ENCODE results near the gene NUDT3.

Gene NUDT3

GRCh38 chr6:34318499-34319470 is 73.7 kb downstream of the NUDT3 start:
- TF ChIP-seq EP300 (IDR thresholded peaks at IDR 0.05; ENCODE audit: borderline replicate concordance) = no peak
- no peak for TF ChIP-seq YY1 (IDR thresholded peaks at IDR 0.05; ENCODE audit: low read depth)
- no peak for TF ChIP-seq FOXM1 (IDR thresholded peaks at IDR 0.05; ENCODE audit: borderline replicate concordance, low read depth)
- no peak for TF ChIP-seq TAF1 (IDR thresholded peaks at IDR 0.05; ENCODE audit: low read depth)
- no peak for TF ChIP-seq NFIC (IDR thresholded peaks at IDR 0.05)
- no peak for TF ChIP-seq TCF12 (IDR thresholded peaks at IDR 0.05; ENCODE audit: low read depth)
- no peak for TF ChIP-seq ZBTB7A (IDR thresholded peaks at IDR 0.05; ENCODE audit: low read depth)
- no peak for TF ChIP-seq USF1 (IDR thresholded peaks at IDR 0.05)
- TF ChIP-seq RAD21 (IDR thresholded peaks at IDR 0.05; ENCODE audit: low read depth) = no peak
- TF ChIP-seq MAX (IDR thresholded peaks at IDR 0.05) = no peak
- TF ChIP-seq EGR1 (IDR thresholded peaks at IDR 0.05) = no peak
- no peak for TF ChIP-seq CEBPB (IDR thresholded peaks at IDR 0.05)
- no peak for TF ChIP-seq CREB1 (IDR thresholded peaks at IDR 0.05; ENCODE audit: low read depth)
- TF ChIP-seq REST (IDR thresholded peaks at IDR 0.05; ENCODE audit: low read depth) = no peak
- TF ChIP-seq TEAD4 (IDR thresholded peaks at IDR 0.05) = no peak

- TF ChIP-seq USF1 (IDR thresholded peaks at IDR 0.05) = no peak
Observed at GRCh38 chr6:34317882-34318498, 74.5 kb downstream of the NUDT3 start.

GRCh38 chr6:34317172-34317477 is 75.3 kb downstream of the NUDT3 start:
- no peak for TF ChIP-seq CREB1 (IDR thresholded peaks at IDR 0.05; ENCODE audit: low read depth)
- no peak for TF ChIP-seq EP300 (IDR thresholded peaks at IDR 0.05; ENCODE audit: borderline replicate concordance)
- no peak for TF ChIP-seq EGR1 (IDR thresholded peaks at IDR 0.05)
- no peak for TF ChIP-seq ZBTB7A (IDR thresholded peaks at IDR 0.05; ENCODE audit: low read depth)
- TF ChIP-seq YY1 (IDR thresholded peaks at IDR 0.05; ENCODE audit: low read depth) = no peak
- TF ChIP-seq TEAD4 (IDR thresholded peaks at IDR 0.05) = no peak
- TF ChIP-seq FOXM1 (IDR thresholded peaks at IDR 0.05; ENCODE audit: borderline replicate concordance, low read depth) = no peak
- TF ChIP-seq MAX (IDR thresholded peaks at IDR 0.05) = no peak
- no peak for TF ChIP-seq TAF1 (IDR thresholded peaks at IDR 0.05; ENCODE audit: low read depth)
- no peak for TF ChIP-seq RAD21 (IDR thresholded peaks at IDR 0.05; ENCODE audit: low read depth)
- TF ChIP-seq TCF12 (IDR thresholded peaks at IDR 0.05; ENCODE audit: low read depth) = no peak
- no peak for TF ChIP-seq USF1 (IDR thresholded peaks at IDR 0.05)
- no peak for TF ChIP-seq CEBPB (IDR thresholded peaks at IDR 0.05)

GRCh38 chr6:34316431-34317171 is 75.9 kb downstream of the NUDT3 start:
- TF ChIP-seq CREB1 (IDR thresholded peaks at IDR 0.05; ENCODE audit: low read depth) (no peak), RAD21 (IDR thresholded peaks at IDR 0.05; ENCODE audit: low read depth) (no peak), REST (IDR thresholded peaks at IDR 0.05; ENCODE audit: low read depth) (no peak), ZBTB7A (IDR thresholded peaks at IDR 0.05; ENCODE audit: low read depth) (no peak), YY1 (IDR thresholded peaks at IDR 0.05; ENCODE audit: low read depth) (no peak), TAF1 (IDR thresholded peaks at IDR 0.05; ENCODE audit: low read depth) (no peak), EGR1 (IDR thresholded peaks at IDR 0.05) (no peak), USF1 (IDR thresholded peaks at IDR 0.05) (no peak), FOXM1 (IDR thresholded peaks at IDR 0.05; ENCODE audit: borderline replicate concordance, low read depth) (no peak), TEAD4 (IDR thresholded peaks at IDR 0.05) (no peak), MAX (IDR thresholded peaks at IDR 0.05) (no peak), EP300 (IDR thresholded peaks at IDR 0.05; ENCODE audit: borderline replicate concordance) (no peak), TCF12 (IDR thresholded peaks at IDR 0.05; ENCODE audit: low read depth) (no peak), CEBPB (IDR thresholded peaks at IDR 0.05) (no peak), NFIC (IDR thresholded peaks at IDR 0.05) (no peak)
